ENCODE measurements around the gene NPPC. TPM values are rescaled to one million over a fixed set of nuclear protein-coding genes. Genes with fewer than 3 reads are reported as not detected.

NPPC gene
- total and polyA plus RNA-seq, 2 of the 8 experiments (the other 6 are each of a cell fraction or from before 2014, with no cell fraction given) = 1.3 to 4.7 TPM

DNA sequence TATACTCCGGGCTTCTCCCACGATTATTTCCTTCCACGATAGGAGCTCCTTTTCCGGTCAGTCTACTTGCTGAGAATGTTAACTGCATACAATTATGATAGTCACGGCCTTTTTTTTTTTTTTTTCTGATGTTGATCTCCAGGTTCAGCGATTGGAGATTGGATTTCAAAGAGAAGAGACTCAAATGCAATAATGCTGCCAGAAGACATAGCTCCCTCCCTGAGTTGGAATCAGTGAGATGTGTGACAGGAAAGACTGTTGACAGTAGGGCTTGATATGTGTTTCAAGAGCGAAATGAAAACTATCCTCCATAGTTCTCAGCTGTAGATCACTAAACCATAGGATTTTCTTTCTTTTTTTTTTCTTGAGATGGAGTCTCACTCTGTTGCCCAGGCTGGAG, 47.0 kb downstream of the NPPC start:
- no peak for FAIRE-seq
- no peak overlapping the region for H4K5ac ChIP-seq (ENCODE audit: insufficient read length, low read depth, low read length)
- no peak overlapping the region for H3K9ac ChIP-seq (replicated peaks in 1 of 4; ENCODE audit: extremely low read depth in 1 of 4, low read depth in 3 of 4, low read length in 3 of 4)
- H2BK5ac ChIP-seq (ENCODE audit: low read depth, low read length) = no peak overlapping the region
- H3K79me1 ChIP-seq (ENCODE audit: low read depth, low read length) = no peaks in the 10 kb centered on the region
- H3K56ac ChIP-seq (replicated peaks; ENCODE audit: insufficient read length, low read depth, low read length) = no peak overlapping the region
- H4K8ac ChIP-seq (ENCODE audit: extremely low read depth, insufficient read depth, low read length) = no peak overlapping the region
- no peaks in the 10 kb centered on the region for H4K20me1 ChIP-seq (replicated peaks in 1 of 2; ENCODE audit: control insufficient read depth in 1 of 2, insufficient read depth in 2 of 2, low read length in 2 of 2)
- no peak overlapping the region for H3K4me3 ChIP-seq (ENCODE audit: extremely low read depth in 1 of 4, insufficient read depth in 2 of 4, low read depth in 3 of 4, low read length in 4 of 4)
- no peak for DNase-seq (ENCODE audit: low read depth in 1 of 2, low spot score in 2 of 2)
- no peak overlapping the region for H2BK20ac ChIP-seq (ENCODE audit: low read length)
- no peaks in the 10 kb centered on the region for H3K79me2 ChIP-seq (ENCODE audit: control insufficient read depth in 1 of 2, insufficient read depth in 2 of 2, low read length in 2 of 2)
- no peak overlapping the region for H2AK5ac ChIP-seq (ENCODE audit: low read depth, low read length)
- H3K9me3 ChIP-seq (ENCODE audit: insufficient read depth in 2 of 2, low read depth in 1 of 2, low read length in 1 of 2) = no peaks in the 10 kb centered on the region
- no peak overlapping the region for H2BK120ac ChIP-seq (replicated peaks; ENCODE audit: low read depth, low read length)
- H3K27ac ChIP-seq (ENCODE audit: low read depth, low read length) = no peak overlapping the region
- no peaks in the 10 kb centered on the region for H3K27me3 ChIP-seq (replicated peaks in 1 of 4; ENCODE audit: control insufficient read depth in 3 of 4, extremely low read depth in 1 of 4, insufficient read depth in 3 of 4, low read length in 3 of 4)
- H2AFZ ChIP-seq (ENCODE audit: low read length) = no peak overlapping the region
- H3K4ac ChIP-seq (replicated peaks; ENCODE audit: insufficient read length, low read depth, low read length) = no peak overlapping the region
- no peak overlapping the region for H3K4me2 ChIP-seq (ENCODE audit: insufficient read depth in 1 of 2, low read depth in 2 of 2, low read length in 2 of 2)
- H4K91ac ChIP-seq (replicated peaks; ENCODE audit: insufficient read length, low read length) = no peak overlapping the region
- H3K4me1 ChIP-seq (replicated peaks in 1 of 4; ENCODE audit: control insufficient read depth in 3 of 4, insufficient read depth in 4 of 4, low read length in 3 of 4) = peaks cover 0 to 5% (median 1%) of the 10 kb centered on the region in 4 experiments; a peak in 2 of 7 replicates
- ChIA-PET CTCF (ENCODE audit: partially characterized antibody) (interaction anchor here (0.7 to 2.5 kb wide), 5 partner anchors 21 to 79 kb away, joined by 3 to 10 read pairs (median 3); no protein-coding TSS in a partner anchor), POLR2A (ENCODE audit: partially characterized antibody) (no interaction called here)
- H2BK15ac ChIP-seq (ENCODE audit: low read length) = no peak overlapping the region
- no peaks in the 10 kb centered on the region for H3K36me3 ChIP-seq (ENCODE audit: control insufficient read depth in 2 of 4, insufficient read depth in 4 of 4, low read length in 3 of 4)
- H3K18ac ChIP-seq (ENCODE audit: extremely low read depth, low read length) = no peak overlapping the region
- no peak overlapping the region for H2BK12ac ChIP-seq (ENCODE audit: low read depth, low read length)
- H3K14ac ChIP-seq (ENCODE audit: insufficient read length) = no peak overlapping the region
- no peak overlapping the region for H3K23ac ChIP-seq (ENCODE audit: insufficient read length)
- 94% methylated on average over 7 of the region's 7 CpGs; no CpG with 5 or more reads in 1 of the 2 experiments for WGBS, 2 experiments (ENCODE audit: extremely low coverage in 1 of 2, insufficient coverage in 1 of 2, insufficient read length in 1 of 2, insufficient replicate concordance in 2 of 2, low coverage in 1 of 2, low lambda C conversion rate in 2 of 2, missing lambda C conversion rate in 1 of 2)
- no peaks in the 10 kb centered on the region for H3K23me2 ChIP-seq (ENCODE audit: low read depth, low read length)
- TF ChIP-seq CREB1 (IDR thresholded peaks at IDR 0.05) (no peak), TAF7 (optimal IDR thresholded peaks at IDR 0.05; ENCODE audit: borderline replicate concordance, low read depth, low read length) (no peak), SP1 (IDR thresholded peaks at IDR 0.05; ENCODE audit: low read depth, low read length) (no peak), NANOG (IDR thresholded peaks at IDR 0.05; ENCODE audit: insufficient read depth, low read depth, low read length, poor library complexity, severe bottlenecking) (no peak), KDM5A (IDR thresholded peaks at IDR 0.05; ENCODE audit: low read length) (no peak), EZH2 (IDR thresholded peaks at IDR 0.05; ENCODE audit: low read depth, low read length, severe bottlenecking) (no peak), ATF2 (IDR thresholded peaks at IDR 0.05; ENCODE audit: low read length) (no peak), SP2 (IDR thresholded peaks at IDR 0.05; ENCODE audit: low read length) (no peak), JUN (IDR thresholded peaks at IDR 0.05; ENCODE audit: low read depth, low read length) (no peak), POU5F1 (IDR thresholded peaks at IDR 0.05; ENCODE audit: low read depth, low read length) (no peak), ASH2L (IDR thresholded peaks at IDR 0.05; ENCODE audit: low read length) (no peak)
- TF ChIP-seq, protein P1, sequence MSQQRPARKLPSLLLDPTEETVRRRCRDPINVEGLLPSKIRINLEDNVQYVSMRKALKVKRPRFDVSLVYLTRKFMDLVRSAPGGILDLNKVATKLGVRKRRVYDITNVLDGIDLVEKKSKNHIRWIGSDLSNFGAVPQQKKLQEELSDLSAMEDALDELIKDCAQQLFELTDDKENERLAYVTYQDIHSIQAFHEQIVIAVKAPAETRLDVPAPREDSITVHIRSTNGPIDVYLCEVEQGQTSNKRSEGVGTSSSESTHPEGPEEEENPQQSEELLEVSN (IDR thresholded peaks at IDR 0.05) = no peak

All from H1 (cell line).